ENCODE measurements around the gene DECR2. TPM values are rescaled to one million over a fixed set of nuclear protein-coding genes. Genes with fewer than 3 reads are reported as not detected.

DECR2 gene
- total and polyA plus RNA-seq, 10 of the 15 experiments (the other 5 are each of a cell fraction or from before 2014, with no cell fraction given) = 0.53 to 20.3 (median 6.0) TPM

GRCh38 chr16:444027-444426 lies 42.3 kb downstream of the DECR2 start:
- Histone ChIP-seq H3K27ac (ENCODE audit: control insufficient read depth, insufficient read depth) (no peak overlapping the region), H4K20me1 (ENCODE audit: control insufficient read depth, insufficient read depth) (no peaks in the 10 kb centered on the region), H2AFZ (ENCODE audit: control insufficient read depth, low read depth, low read length) (no peak overlapping the region), H3K9ac (ENCODE audit: control insufficient read depth, insufficient read depth, low read length) (no peak overlapping the region), H3K4me3 (no peak overlapping the region), H3K9me3 (replicated peaks; ENCODE audit: control insufficient read depth, insufficient read depth, low read length) (no peaks in the 10 kb centered on the region), H3K79me2 (ENCODE audit: control insufficient read depth, insufficient read depth, low read length) (no peaks in the 10 kb centered on the region; the same call in 1 of the 2 replicates), H3K4me2 (ENCODE audit: control insufficient read depth, insufficient read depth) (no peak overlapping the region), H3K4me1 (ENCODE audit: control insufficient read depth, insufficient read depth, low read length) (no peaks in the 10 kb centered on the region), H3K36me3 (ENCODE audit: control insufficient read depth in 2 of 2, insufficient read depth in 2 of 2, low read length in 1 of 2) (no peaks in the 10 kb centered on the region; a peak in 1 of 4 replicates), H3K27me3 (replicated peaks in 1 of 2; ENCODE audit: control insufficient read depth in 2 of 2, insufficient read depth in 2 of 2, low read length in 1 of 2) (no peaks in the 10 kb centered on the region)
- no peak for TF ChIP-seq MTA3 (IDR thresholded peaks at IDR 0.05; ENCODE audit: borderline replicate concordance, low read length)
- TF ChIP-seq SRF (IDR thresholded peaks at IDR 0.05; ENCODE audit: low read depth in 2 of 2, low read length in 2 of 2) = no peak
- TF ChIP-seq PML (IDR thresholded peaks at IDR 0.05; ENCODE audit: low read length) = no peak
- TF ChIP-seq NFIC (IDR thresholded peaks at IDR 0.05; ENCODE audit: low read depth, low read length) = no peak
- TF ChIP-seq ZNF207 (IDR thresholded peaks at IDR 0.05; ENCODE audit: borderline replicate concordance) = no peak
- TF ChIP-seq DPF2 (IDR thresholded peaks at IDR 0.05) = no peak
- TF ChIP-seq PAX8 (IDR thresholded peaks at IDR 0.05) = no peak
- TF ChIP-seq IKZF1 (conservative IDR thresholded peaks at IDR 0.05) = no peak
- TF ChIP-seq, protein P1, sequence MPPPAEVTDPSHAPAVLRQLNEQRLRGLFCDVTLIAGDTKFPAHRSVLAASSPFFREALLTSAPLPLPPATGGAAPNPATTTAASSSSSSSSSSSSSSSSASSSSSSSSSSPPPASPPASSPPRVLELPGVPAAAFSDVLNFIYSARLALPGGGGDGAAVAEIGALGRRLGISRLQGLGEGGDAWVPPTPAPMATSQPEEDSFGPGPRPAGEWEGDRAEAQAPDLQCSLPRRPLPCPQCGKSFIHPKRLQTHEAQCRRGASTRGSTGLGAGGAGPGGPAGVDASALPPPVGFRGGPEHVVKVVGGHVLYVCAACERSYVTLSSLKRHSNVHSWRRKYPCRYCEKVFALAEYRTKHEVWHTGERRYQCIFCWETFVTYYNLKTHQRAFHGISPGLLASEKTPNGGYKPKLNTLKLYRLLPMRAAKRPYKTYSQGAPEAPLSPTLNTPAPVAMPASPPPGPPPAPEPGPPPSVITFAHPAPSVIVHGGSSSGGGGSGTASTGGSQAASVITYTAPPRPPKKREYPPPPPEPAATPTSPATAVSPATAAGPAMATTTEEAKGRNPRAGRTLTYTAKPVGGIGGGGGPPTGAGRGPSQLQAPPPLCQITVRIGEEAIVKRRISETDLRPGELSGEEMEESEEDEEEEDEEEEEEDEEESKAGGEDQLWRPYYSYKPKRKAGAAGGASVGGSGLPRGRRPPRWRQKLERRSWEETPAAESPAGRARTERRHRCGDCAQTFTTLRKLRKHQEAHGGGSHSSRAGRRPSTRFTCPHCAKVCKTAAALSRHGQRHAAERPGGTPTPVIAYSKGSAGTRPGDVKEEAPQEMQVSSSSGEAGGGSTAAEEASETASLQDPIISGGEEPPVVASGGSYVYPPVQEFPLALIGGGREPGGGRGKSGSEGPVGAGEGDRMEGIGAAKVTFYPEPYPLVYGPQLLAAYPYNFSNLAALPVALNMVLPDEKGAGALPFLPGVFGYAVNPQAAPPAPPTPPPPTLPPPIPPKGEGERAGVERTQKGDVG (CRISPR knock-in tag; IDR thresholded peaks at IDR 0.05) = no peak
- TF ChIP-seq, protein P2, sequence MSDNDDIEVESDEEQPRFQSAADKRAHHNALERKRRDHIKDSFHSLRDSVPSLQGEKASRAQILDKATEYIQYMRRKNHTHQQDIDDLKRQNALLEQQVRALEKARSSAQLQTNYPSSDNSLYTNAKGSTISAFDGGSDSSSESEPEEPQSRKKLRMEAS (IDR thresholded peaks at IDR 0.05; ENCODE audit: low read depth, low read length) = no peak
- no peak for TF ChIP-seq SMAD5 (IDR thresholded peaks at IDR 0.05; ENCODE audit: low read depth)
- no peak for TF ChIP-seq MEF2A (IDR thresholded peaks at IDR 0.05; ENCODE audit: insufficient read depth, low read depth, low read length)
- no peak for TF ChIP-seq CHD4 (IDR thresholded peaks at IDR 0.05)
- no peak for TF ChIP-seq HDAC2 (IDR thresholded peaks at IDR 0.05)
- no peak for TF ChIP-seq SMAD1 (IDR thresholded peaks at IDR 0.05; ENCODE audit: low read depth, partially characterized antibody)
- no peak for TF ChIP-seq E4F1 (IDR thresholded peaks at IDR 0.05; ENCODE audit: borderline replicate concordance, partially characterized antibody)
- intact Hi-C loops (cut with micrococcal nuclease; ENCODE audit: unreplicated experiment) = no loop called here
- no peak for DNase-seq (ENCODE audit: low read depth, low spot score)
- 90% methylated on average over 10 of the region's 10 CpGs for WGBS (ENCODE audit: insufficient coverage, insufficient replicate concordance, low lambda C conversion rate, missing lambda C conversion rate)
- SMC1A ChIA-PET (ENCODE audit: uncharacterized antibody, unreplicated experiment) = no interaction called here
- ATAC-seq = no peak
- in situ Hi-C loops (cut with MboI) = no loop called here
- no TSS peak for BruUV-seq (replicated peaks)
- CTCF ChIA-PET = no interaction called here
- POLR2A ChIA-PET = no interaction called here
- no peak for FAIRE-seq
- RAD21 ChIA-PET (ENCODE audit: unreplicated experiment) = no interaction called here

Measured in GM12878 (cell line).